SU-DHL-6 (cell line): Measurements from ENCODE around the gene C6orf15.
A peak's percentile ranks its signal among the peaks of the same experiment; 100 is the strongest.

Source experiments
- H2AFZ ChIP-seq: fragments of 200-600 bp; sonication (generic); 2 replicates; pipeline ENCODE4 v1.6.1; 2014; ENCODE audit warnings: low read depth, mild to moderate bottlenecking, moderate library complexity, mixed read lengths, antibody characterized with exemption, low read length; ENCODE audit not compliant: severe bottlenecking
- H3F3A ChIP-seq: fragments of 200-600 bp; shearing (Covaris generic); 2 replicates; pipeline ENCODE4 v1.6.0; 2016; ENCODE audit warnings: antibody characterized with exemption, mild to moderate bottlenecking; ENCODE audit not compliant: insufficient read depth
- H3K27ac ChIP-seq: fragments of 200-600 bp; sonication (generic); 2 replicates; pipeline ENCODE4 v1.5.1; 2016; ENCODE audit warnings: low read depth, mild to moderate bottlenecking, low read length, moderate library complexity, mixed read lengths
- H3K27me3 ChIP-seq: fragments of 200-600 bp; sonication (generic), shearing (Covaris generic); 2 replicates; pipeline ENCODE4 v1.6.0; 2014; ENCODE audit warnings: mild to moderate bottlenecking, low read length
- H3K36me3 ChIP-seq: fragments of 200-600 bp; sonication (generic); 2 replicates; pipeline ENCODE4 v1.6.1; 2014; ENCODE audit warnings: mild to moderate bottlenecking, low read length, mixed read lengths
- H3K4me2 ChIP-seq: fragments of 300-600, 200-600 bp; shearing (Covaris generic), sonication (generic); 2 replicates; pipeline ENCODE4 v1.6.0; 2014; ENCODE audit warnings: low read length, low read depth, mild to moderate bottlenecking; ENCODE audit not compliant: poor library complexity, severe bottlenecking
- H3K4me3 ChIP-seq: fragments of 200-600 bp; sonication (generic); 2 replicates; pipeline ENCODE4 v1.5.1; 2014; ENCODE audit warnings: antibody characterized with exemption, low read length, mild to moderate bottlenecking, mixed read lengths; ENCODE audit not compliant: insufficient read depth, poor library complexity, severe bottlenecking
- H3K79me2 ChIP-seq: fragments of 200-600 bp; sonication (generic); 2 replicates; pipeline ENCODE4 v1.6.1; 2014; ENCODE audit warnings: mild to moderate bottlenecking, low read length, moderate library complexity; ENCODE audit not compliant: insufficient read depth
- H3K9ac ChIP-seq: fragments of 200-600 bp; sonication (generic); 2 replicates; pipeline ENCODE4 v1.7.0; 2014; ENCODE audit warnings: mild to moderate bottlenecking, low read length
- H3K9me2 ChIP-seq: fragments of 200-600 bp; sonication (generic); replicated peaks from 2 replicates; pipeline ENCODE4 v1.6.1; 2014; ENCODE audit warnings: low read length; ENCODE audit not compliant: insufficient read depth
- H3K9me3 ChIP-seq: fragments of 200-600 bp; sonication (generic); 2 replicates; pipeline ENCODE4 v1.6.1; 2014; ENCODE audit warnings: low read length, mixed read lengths; ENCODE audit not compliant: insufficient read depth
- H4K20me1 ChIP-seq: fragments of 200-600 bp; sonication (generic); 2 replicates; pipeline ENCODE4 v1.6.1; 2014; ENCODE audit warnings: low read depth, mild to moderate bottlenecking, antibody characterized with exemption, low read length, moderate library complexity, mixed read lengths
- EZH2phosphoT487 ChIP-seq: fragments of 200-600 bp; sonication (generic), shearing (Covaris generic); conservative IDR thresholded peaks from 2 replicates; pipeline ENCODE4 v1.6.1; 2018; ENCODE audit warnings: mild to moderate bottlenecking, antibody characterized with exemption, low read length, moderate library complexity, mixed read lengths
- TF ChIP-seq, protein P1 (sequence below): fragments of 200-600 bp; sonication (generic); IDR thresholded peaks from one replicate; pipeline ENCODE4 v1.5.1; 2017; ENCODE audit warnings: antibody characterized with exemption, mild to moderate bottlenecking, low read length, moderate library complexity; ENCODE audit not compliant: insufficient read depth, poor library complexity, severe bottlenecking

Gene C6orf15

DNA sequence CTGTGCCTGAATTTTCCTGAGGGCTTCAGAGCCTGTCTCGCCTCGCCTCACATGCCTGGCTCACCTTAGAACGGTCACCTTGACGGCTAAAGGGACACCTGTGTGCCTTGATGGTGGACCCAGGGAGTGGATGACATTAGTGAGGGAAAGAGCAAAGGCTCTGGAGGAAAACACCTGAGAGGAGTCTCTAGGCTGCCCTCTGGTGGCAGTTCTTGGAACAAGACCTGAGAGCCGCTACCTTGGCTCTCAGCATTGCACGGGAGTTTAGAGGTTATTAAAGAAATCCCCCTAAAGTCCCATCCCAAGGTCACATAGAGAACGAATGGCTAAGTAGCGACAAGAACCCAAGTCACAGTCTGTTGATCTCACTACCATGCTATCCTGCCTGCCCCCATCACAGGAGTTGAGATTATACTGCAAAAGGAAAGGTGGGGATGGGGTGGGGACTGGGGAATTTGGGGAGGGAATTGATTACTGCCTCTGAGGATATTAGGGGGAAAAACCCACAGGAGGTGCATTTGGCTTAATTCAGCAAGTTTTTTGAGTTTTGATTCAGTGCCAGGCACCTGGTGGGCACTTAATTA, 15.8 kb upstream of the C6orf15 start:
- no peak overlapping the region for H2AFZ ChIP-seq
- no peaks in the 10 kb centered on the region for H4K20me1 ChIP-seq
- no peaks in the 10 kb centered on the region for H3K9me2 ChIP-seq
- no peaks in the 10 kb centered on the region for H3F3A ChIP-seq
- H3K4me2 ChIP-seq = no peak overlapping the region
- no peaks in the 10 kb centered on the region for H3K36me3 ChIP-seq
- H3K27me3 ChIP-seq = no peaks in the 10 kb centered on the region
- no peak overlapping the region for H3K27ac ChIP-seq
- no peak overlapping the region for H3K9ac ChIP-seq
- H3K9me3 ChIP-seq = no peaks in the 10 kb centered on the region
- H3K79me2 ChIP-seq = no peaks in the 10 kb centered on the region
- no peak for TF ChIP-seq EZH2phosphoT487
- TF ChIP-seq, protein P1, sequence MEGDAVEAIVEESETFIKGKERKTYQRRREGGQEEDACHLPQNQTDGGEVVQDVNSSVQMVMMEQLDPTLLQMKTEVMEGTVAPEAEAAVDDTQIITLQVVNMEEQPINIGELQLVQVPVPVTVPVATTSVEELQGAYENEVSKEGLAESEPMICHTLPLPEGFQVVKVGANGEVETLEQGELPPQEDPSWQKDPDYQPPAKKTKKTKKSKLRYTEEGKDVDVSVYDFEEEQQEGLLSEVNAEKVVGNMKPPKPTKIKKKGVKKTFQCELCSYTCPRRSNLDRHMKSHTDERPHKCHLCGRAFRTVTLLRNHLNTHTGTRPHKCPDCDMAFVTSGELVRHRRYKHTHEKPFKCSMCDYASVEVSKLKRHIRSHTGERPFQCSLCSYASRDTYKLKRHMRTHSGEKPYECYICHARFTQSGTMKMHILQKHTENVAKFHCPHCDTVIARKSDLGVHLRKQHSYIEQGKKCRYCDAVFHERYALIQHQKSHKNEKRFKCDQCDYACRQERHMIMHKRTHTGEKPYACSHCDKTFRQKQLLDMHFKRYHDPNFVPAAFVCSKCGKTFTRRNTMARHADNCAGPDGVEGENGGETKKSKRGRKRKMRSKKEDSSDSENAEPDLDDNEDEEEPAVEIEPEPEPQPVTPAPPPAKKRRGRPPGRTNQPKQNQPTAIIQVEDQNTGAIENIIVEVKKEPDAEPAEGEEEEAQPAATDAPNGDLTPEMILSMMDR = peak; percentile 95
- H3K4me3 ChIP-seq = no peak overlapping the region

DNA sequence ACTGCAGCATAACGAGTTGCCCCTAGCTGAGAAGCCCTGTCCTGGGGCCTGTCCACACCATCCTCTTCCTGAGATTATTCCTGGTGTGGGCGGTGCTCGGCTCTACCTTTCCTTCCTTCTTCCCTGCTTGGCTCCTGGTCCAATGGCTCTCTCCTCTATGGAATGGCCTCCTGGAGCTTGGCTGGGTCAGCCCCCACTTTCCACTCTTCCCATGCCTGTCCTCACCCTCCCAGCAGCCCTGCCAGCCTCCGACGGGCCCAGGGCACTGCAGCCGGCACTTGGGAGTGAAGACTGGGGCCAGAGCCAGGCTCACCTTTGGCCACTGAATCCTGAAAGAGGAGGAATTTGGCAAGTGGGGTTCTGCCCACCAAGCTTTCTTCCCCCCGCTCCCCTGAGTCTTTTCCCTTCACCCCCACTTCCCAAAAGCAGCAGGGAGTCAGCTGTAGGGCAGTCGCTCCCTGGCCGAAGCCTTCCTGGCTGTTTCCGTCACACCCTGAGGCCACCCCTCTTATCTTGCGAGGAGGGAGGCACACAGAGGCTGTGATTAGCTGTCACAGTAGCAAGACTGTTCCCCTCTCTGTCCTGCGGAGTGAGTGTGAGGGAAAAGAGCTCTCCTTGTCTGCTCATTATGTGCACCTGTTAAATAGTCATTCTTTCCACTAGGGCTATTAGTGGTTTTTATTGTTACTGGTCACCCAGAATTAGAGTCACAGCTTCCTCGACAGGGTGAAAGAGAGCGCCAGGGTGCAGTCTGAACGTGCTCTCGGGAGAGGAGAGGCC, 14.2 kb upstream of the C6orf15 start:
- Histone ChIP-seq H3K36me3 (no peaks in the 10 kb centered on the region), H3K79me2 (no peaks in the 10 kb centered on the region), H4K20me1 (no peaks in the 10 kb centered on the region), H3K27me3 (no peaks in the 10 kb centered on the region), H2AFZ (no peak overlapping the region), H3K9me3 (no peaks in the 10 kb centered on the region), H3K4me2 (no peak overlapping the region), H3K9me2 (no peaks in the 10 kb centered on the region), H3F3A (no peaks in the 10 kb centered on the region), H3K27ac (no peak overlapping the region), H3K4me3 (no peak overlapping the region), H3K9ac (no peak overlapping the region)
- no peak for TF ChIP-seq EZH2phosphoT487
- TF ChIP-seq, protein P1 = no peak

DNA sequence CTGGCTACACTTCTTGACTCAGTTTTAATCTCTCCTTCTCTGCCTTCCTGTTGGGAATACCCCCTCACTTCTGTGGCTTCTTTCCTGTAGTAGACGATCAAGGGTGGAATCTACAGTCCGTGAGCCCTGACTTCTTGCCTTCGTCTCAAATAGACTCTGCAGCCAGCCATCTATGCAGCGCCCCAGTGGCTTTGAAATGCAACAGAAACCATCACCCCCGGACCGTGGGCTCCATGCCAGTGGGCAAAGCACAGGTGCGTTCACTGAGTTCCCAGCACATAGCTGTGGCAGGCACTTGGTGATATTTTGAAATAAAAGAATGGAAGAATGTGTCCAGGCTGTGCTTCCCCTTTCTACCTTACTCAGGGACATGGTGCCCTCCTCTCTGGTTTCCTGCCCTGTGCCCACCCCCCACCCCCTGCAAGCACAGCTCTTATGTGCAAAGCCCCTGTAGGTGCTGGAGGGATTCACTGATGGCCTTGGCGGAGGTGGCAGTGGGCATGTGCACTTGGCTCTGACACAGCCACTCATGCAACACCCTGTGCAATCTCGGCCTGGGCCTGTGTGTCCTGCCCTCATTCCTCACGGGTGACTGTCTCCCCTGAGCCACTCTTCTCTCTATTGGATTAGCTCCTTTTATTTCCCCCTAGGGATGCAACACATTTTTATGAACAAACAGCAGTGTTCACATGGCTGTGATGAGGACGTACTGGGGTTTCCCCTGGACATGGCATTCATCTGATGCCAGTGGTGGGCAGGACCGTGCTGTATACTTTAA, 13.4 kb upstream of the C6orf15 start:
- Histone ChIP-seq H3K27ac (no peak overlapping the region), H4K20me1 (no peaks in the 10 kb centered on the region), H3K9me2 (no peaks in the 10 kb centered on the region), H3K27me3 (no peaks in the 10 kb centered on the region), H3K79me2 (no peaks in the 10 kb centered on the region), H3K9me3 (no peaks in the 10 kb centered on the region), H3F3A (no peaks in the 10 kb centered on the region), H3K4me3 (no peak overlapping the region), H3K36me3 (no peaks in the 10 kb centered on the region), H3K9ac (no peak overlapping the region), H2AFZ (no peak overlapping the region), H3K4me2 (no peak overlapping the region)
- TF ChIP-seq EZH2phosphoT487 = no peak
- TF ChIP-seq, protein P1 = no peak
